Hepatocyte (in vitro differentiated cells): ENCODE data around the gene HTT. TPM values are rescaled to one million over a fixed set of nuclear protein-coding genes. Genes with fewer than 3 reads are reported as not detected.

Experiments used
- DNase-seq: peaks from one replicate; pipeline ENCODE4 v3.0.0-alpha.2; 2016; ENCODE audit warnings: low spot score
- H2AFZ ChIP-seq: fragments of 200-600 bp; sonication (generic); 2 replicates; pipeline ENCODE4 v1.6.0; 2016; ENCODE audit warnings: antibody characterized with exemption, mild to moderate bottlenecking
- H3K27ac ChIP-seq: fragments of 200-600 bp; sonication (generic); 2 replicates; pipeline ENCODE4 v1.5.1; 2016; ENCODE audit warnings: mild to moderate bottlenecking
- H3K27me3 ChIP-seq: fragments of 200-600 bp; sonication (generic); 2 replicates; pipeline ENCODE4 v1.6.1; 2016
- H3K36me3 ChIP-seq: fragments of 200-600 bp; sonication (generic); replicated peaks from 2 replicates; pipeline ENCODE4 v1.5.1; 2016; ENCODE audit warnings: low read depth; ENCODE audit not compliant: insufficient read depth
- H3K4me1 ChIP-seq: fragments of 200-600 bp; sonication (generic); 2 replicates; pipeline ENCODE4 v1.5.1; 2016; ENCODE audit warnings: mild to moderate bottlenecking, moderate library complexity; ENCODE audit not compliant: insufficient read depth
- H3K4me2 ChIP-seq: fragments of 200-600 bp; sonication (generic); 2 replicates; pipeline ENCODE4 v1.6.0; 2016
- H3K4me3 ChIP-seq: fragments of 200-600 bp; sonication (generic); 2 replicates; pipeline ENCODE4 v1.5.1; 2016; ENCODE audit warnings: mild to moderate bottlenecking
- H3K79me2 ChIP-seq: fragments of 200-600 bp; sonication (generic); 2 replicates; pipeline ENCODE4 v1.6.0; 2017; ENCODE audit warnings: mild to moderate bottlenecking
- H3K9me2 ChIP-seq: fragments of 200-600 bp; sonication (generic); replicated peaks from 2 replicates; pipeline ENCODE4 v1.6.0; 2017; ENCODE audit warnings: mild to moderate bottlenecking; ENCODE audit not compliant: insufficient read depth
- H3K9me3 ChIP-seq: fragments of 200-600 bp; sonication (generic); 2 replicates; pipeline ENCODE4 v1.5.1; 2016; ENCODE audit warnings: low read depth, mild to moderate bottlenecking
- H4K20me1 ChIP-seq: fragments of 200-600 bp; sonication (generic); 2 replicates; pipeline ENCODE4 v1.6.0; 2016; ENCODE audit warnings: mild to moderate bottlenecking; ENCODE audit not compliant: insufficient read depth, poor library complexity, severe bottlenecking
- CTCF ChIP-seq: fragments of 200-600 bp; sonication (generic); IDR thresholded peaks from 2 replicates; pipeline ENCODE4 v1.5.1; 2016; ENCODE audit warnings: antibody characterized with exemption, mild to moderate bottlenecking; ENCODE audit not compliant: poor library complexity
- EZH2 ChIP-seq: fragments of 200-600 bp; sonication (generic); IDR thresholded peaks from 2 replicates; pipeline ENCODE4 v1.6.1; 2016; ENCODE audit warnings: antibody characterized with exemption, mild to moderate bottlenecking, borderline replicate concordance
- EZH2phosphoT487 ChIP-seq: fragments of 200-600 bp; sonication (generic); IDR thresholded peaks from one replicate; pipeline ENCODE4 v1.6.1; 2018; ENCODE audit warnings: antibody characterized with exemption, mild to moderate bottlenecking, low read depth, moderate library complexity; ENCODE audit not compliant: unreplicated experiment, severe bottlenecking
- WGBS: methylation state at CpG from one replicate; pipeline ENCODE4 v1.1.6; 2016; ENCODE audit warnings: low lambda C conversion rate; ENCODE audit errors: missing lambda C conversion rate; 5-methylcytosine and 5-hydroxymethylcytosine counted together
- polyA plus RNA-seq: library from polyadenylated mRNA; unstranded; fragments of >200 nt; fragmentation: Nextera tagmentation; extraction: Ambion mirVana; gene quantifications from 2 replicates; pipeline ENCODE4 v1.2.1, GENCODE V29; 2016
- small RNA-seq: library from RNA; depleted of rRNA; stranded (forward); fragments of <200 nt; gene quantifications from one replicate; pipeline ENCODE3, GENCODE V24; 2014
- total RNA-seq: library from RNA; depleted of rRNA; stranded (reverse); fragments of >200 nt; gene quantifications from 2 replicates; pipeline ENCODE4 v1.2.3, GENCODE V29; 2014

The HTT gene
- total and polyA plus RNA-seq, 2 experiments from 2014 or later, result 12.4 to 33.9 TPM

GRCh38 chr4:3292571-3293400 lies 218.3 kb downstream of the HTT start, which contains the start of gene RGS12:
RGS12 (plus strand) TSS chr4:3293021; CDS start chr4:3316171, 23,150 bp downstream.
- Histone ChIP-seq H3K27ac (peak within 1 kb of the TSS; percentile 95), H3K79me2 (peaks cover 44% of the 10 kb centered on the region)

More at GRCh38 chr4:3292571-3293400, 218.3 kb downstream of the HTT start, which contains the start of gene RGS12:
- Histone ChIP-seq H3K9me3 (no peaks in the 10 kb centered on the region), H4K20me1 (no peaks in the 10 kb centered on the region), H3K4me2 (peak within 1 kb of the TSS; percentile 99), H3K4me3 (peak within 1 kb of the TSS; percentile 96), H3K36me3 (no peaks in the 10 kb centered on the region), H3K27me3 (no peaks in the 10 kb centered on the region), H3K9me2 (no peaks in the 10 kb centered on the region), H2AFZ (peak within 1 kb of the TSS; percentile 97), H3K4me1 (peaks cover 12% of the 10 kb centered on the region)
- DNase-seq, result peak; percentile 97
- 0% methylated on average over 43 of the region's 121 CpGs for WGBS
- no peak for TF ChIP-seq CTCF
- TF ChIP-seq EZH2, result no peak
- no peak for TF ChIP-seq EZH2phosphoT487

Small RNA genes lying within 50 kb of the gene (small RNA-seq; reads per million reads assigned to genes)
- gene RF02134 (not detected), gene RF02135 (not detected), gene RNU6-204P (not detected)

Other genes with a start within 250 kb of the HTT start
- gene ADD1, start 230.8 kb upstream of the HTT start, total RNA-seq, result 143 and 179 TPM in 2 replicates
- 174 and 208 TPM in 2 replicates for gene ADD1, start 230.8 kb upstream of the HTT start, polyA plus RNA-seq
- 18.2 and 22.7 TPM in 2 replicates for gene NOP14, start 111.3 kb upstream of the HTT start, total RNA-seq
- gene NOP14, start 111.3 kb upstream of the HTT start, polyA plus RNA-seq, result 18.8 and 21.7 TPM in 2 replicates
- gene GRK4, start 111.1 kb upstream of the HTT start, total RNA-seq, result 4.9 and 5.4 TPM in 2 replicates
- 5.5 and 6.1 TPM in 2 replicates for gene GRK4, start 111.1 kb upstream of the HTT start, polyA plus RNA-seq
- gene HTT-AS, start 143 bp upstream of the HTT start, total RNA-seq, result not detected in 2 replicates
- not detected in 2 replicates for gene HTT-AS, start 143 bp upstream of the HTT start, polyA plus RNA-seq
- gene MSANTD1, start 174.5 kb downstream of the HTT start, total RNA-seq, result 0.08 and 0.57 TPM in 2 replicates
- gene MSANTD1, start 174.5 kb downstream of the HTT start, polyA plus RNA-seq, result 0.30 and 0.51 TPM in 2 replicates
- 22.5 and 33.6 TPM in 2 replicates for gene RGS12, start 218.3 kb downstream of the HTT start, total RNA-seq
- 19.6 and 31.9 TPM in 2 replicates for gene RGS12, start 218.3 kb downstream of the HTT start, polyA plus RNA-seq